Globus pallidus (tissue), 1 donor: ENCODE measurements around the gene DBP.
"Not testable (repeated sequence)": the region's sequence is repeated elsewhere in the genome, so short reads cannot be mapped to it uniquely, and the experiment has no call there.

ENCODE experiments used
- DNase-seq: peaks from one replicate; pipeline ENCODE4 v3.0.0-alpha.2; 2015; ENCODE audit warnings: low spot score

DBP gene

GRCh38 chr19:48665786-48666185 is 28.6 kb upstream of the DBP start:
- DNase-seq = no peak

GRCh38 chr19:48664476-48664875 is 27.3 kb upstream of the DBP start:
- no peak for DNase-seq

- no peak for DNase-seq
These were observed 26.5 kb upstream of the DBP start for GRCh38 chr19:48663667-48664066.

GRCh38 chr19:48661711-48662090 is 24.5 kb upstream of the DBP start:
- no peak for DNase-seq

- DNase-seq = peak; percentile 83
These were observed 23.9 kb upstream of the DBP start for GRCh38 chr19:48660852-48661710.

- peak; percentile 24 for DNase-seq
These were observed 22.6 kb upstream of the DBP start for GRCh38 chr19:48659768-48660167.

GRCh38 chr19:48658483-48658882 is 21.3 kb upstream of the DBP start:
- DNase-seq = no peak

- not testable (repeated sequence) for DNase-seq
These were observed 20.6 kb upstream of the DBP start for GRCh38 chr19:48657828-48658227.

GRCh38 chr19:48656840-48657474 is 19.8 kb upstream of the DBP start:
- no peak for DNase-seq

GRCh38 chr19:48654299-48655059 is 17.3 kb upstream of the DBP start:
- DNase-seq = no peak

GRCh38 chr19:48651683-48652048 is 14.5 kb upstream of the DBP start:
- DNase-seq = no peak

- no peak for DNase-seq
These were observed 13.9 kb upstream of the DBP start for GRCh38 chr19:48650974-48651682.

GRCh38 chr19:48648134-48648533 is 11.0 kb upstream of the DBP start:
- DNase-seq = no peak

- no peak for DNase-seq
These were observed 9.6 kb upstream of the DBP start for GRCh38 chr19:48646722-48647216.

- peak; percentile 89 for DNase-seq
These were observed 9.0 kb upstream of the DBP start, which contains the start of gene CA11 for GRCh38 chr19:48646001-48646721. TSS of gene CA11 (minus strand) at chr19:48646187. CDS start at chr19:48645632, 555 bp downstream.

- no peak for DNase-seq
These were observed 8.4 kb upstream of the DBP start for GRCh38 chr19:48645620-48646000.

GRCh38 chr19:48644839-48645619 is 7.8 kb upstream of the DBP start:
- DNase-seq = peak; percentile 91

- no peak for DNase-seq
These were observed 7.2 kb upstream of the DBP start for GRCh38 chr19:48644355-48644754.

- DNase-seq = no peak
These were observed 5.7 kb upstream of the DBP start for GRCh38 chr19:48642862-48643261.

- no peak for DNase-seq
These were observed 4.7 kb upstream of the DBP start for GRCh38 chr19:48641850-48642249.
